Measurements from ENCODE around the gene AMPH.

AMPH gene

GRCh38 chr7:38478404-38478803, 152.8 kb downstream of the AMPH start:
- no peaks in the 10 kb centered on the region for H3K9me3 ChIP-seq
- no peak overlapping the region for H3K4me3 ChIP-seq (ENCODE audit: low read depth in 1 of 2, low read length in 1 of 2)
- H3K27me3 ChIP-seq: no peaks in the 10 kb centered on the region
- no peaks in the 10 kb centered on the region for H3K36me3 ChIP-seq
- no peak overlapping the region for H3K27ac ChIP-seq
- H3K4me1 ChIP-seq (ENCODE audit: control insufficient read depth in 1 of 2, insufficient read depth in 1 of 2, low read depth in 1 of 2, low read length in 1 of 2): no peaks in the 10 kb centered on the region
- TF ChIP-seq CTCF (IDR thresholded peaks at IDR 0.05): no peak

GRCh38 chr7:38477333-38477732, 153.8 kb downstream of the AMPH start:
- no peak overlapping the region for H3K27ac ChIP-seq
- H3K4me1 ChIP-seq (ENCODE audit: control insufficient read depth in 1 of 2, insufficient read depth in 1 of 2, low read depth in 1 of 2, low read length in 1 of 2): no peaks in the 10 kb centered on the region
- H3K36me3 ChIP-seq: no peaks in the 10 kb centered on the region
- no peaks in the 10 kb centered on the region for H3K9me3 ChIP-seq
- no peak for TF ChIP-seq CTCF (IDR thresholded peaks at IDR 0.05)
- H3K4me3 ChIP-seq (ENCODE audit: low read depth in 1 of 2, low read length in 1 of 2): no peak overlapping the region
- H3K27me3 ChIP-seq: no peaks in the 10 kb centered on the region

GRCh38 chr7:38476764-38477163, 154.4 kb downstream of the AMPH start:
- no peak overlapping the region for H3K4me3 ChIP-seq (ENCODE audit: low read depth in 1 of 2, low read length in 1 of 2)
- no peaks in the 10 kb centered on the region for H3K4me1 ChIP-seq (ENCODE audit: control insufficient read depth in 1 of 2, insufficient read depth in 1 of 2, low read depth in 1 of 2, low read length in 1 of 2)
- H3K27ac ChIP-seq: no peak overlapping the region
- no peak for TF ChIP-seq CTCF (IDR thresholded peaks at IDR 0.05)
- no peaks in the 10 kb centered on the region for H3K27me3 ChIP-seq
- no peaks in the 10 kb centered on the region for H3K36me3 ChIP-seq
- H3K9me3 ChIP-seq: no peaks in the 10 kb centered on the region

- Histone ChIP-seq H3K4me1 (ENCODE audit: control insufficient read depth in 1 of 2, insufficient read depth in 1 of 2, low read depth in 1 of 2, low read length in 1 of 2) (no peaks in the 10 kb centered on the region), H3K9me3 (no peaks in the 10 kb centered on the region), H3K27me3 (no peaks in the 10 kb centered on the region), H3K36me3 (no peaks in the 10 kb centered on the region), H3K27ac (no peak overlapping the region), H3K4me3 (ENCODE audit: low read depth in 1 of 2, low read length in 1 of 2) (no peak overlapping the region)
- TF ChIP-seq CTCF (IDR thresholded peaks at IDR 0.05): no peak
Observed at GRCh38 chr7:38465956-38466355, 165.2 kb downstream of the AMPH start.

GRCh38 chr7:38463277-38464225, 167.6 kb downstream of the AMPH start:
- no peak overlapping the region for H3K27ac ChIP-seq
- no peaks in the 10 kb centered on the region for H3K9me3 ChIP-seq
- no peak for TF ChIP-seq CTCF (IDR thresholded peaks at IDR 0.05)
- H3K4me3 ChIP-seq (ENCODE audit: low read depth in 1 of 2, low read length in 1 of 2): no peak overlapping the region
- no peaks in the 10 kb centered on the region for H3K27me3 ChIP-seq
- H3K4me1 ChIP-seq (ENCODE audit: control insufficient read depth in 1 of 2, insufficient read depth in 1 of 2, low read depth in 1 of 2, low read length in 1 of 2): no peaks in the 10 kb centered on the region
- H3K36me3 ChIP-seq: no peaks in the 10 kb centered on the region

Measured in neutrophil (primary cell).